HepG2 (cell line): ENCODE results near the gene SYNGR2. TPM values are rescaled to one million over a fixed set of nuclear protein-coding genes. Genes with fewer than 3 reads are reported as not detected.

Experiments
- ARID5B ChIP-seq: IDR thresholded peaks from 2 replicates; pipeline ENCODE4 v1.4.0; 2020; ENCODE audit warnings: mild to moderate bottlenecking, missing genetic modification reagents
- DNMT1 ChIP-seq: sonication (generic); formaldehyde crosslinking; IDR thresholded peaks from 2 replicates; pipeline ENCODE4 v1.5.1; 2020; ENCODE audit warnings: mild to moderate bottlenecking, missing genetic modification reagents
- ETV6 ChIP-seq: sonication (generic); formaldehyde crosslinking; conservative IDR thresholded peaks from 2 replicates; pipeline ENCODE4 v1.4.0; 2020; ENCODE audit warnings: missing genetic modification reagents
- SOX13 ChIP-seq, 3 experiments: fragments of 450-650 bp in 1 of 3; sonication (generic) in 1 of 3; formaldehyde crosslinking in 1 of 3; IDR thresholded peaks in 2 of 3; conservative IDR thresholded peaks in 1 of 3; 2 replicates each; pipeline versions ENCODE4 v1.5.0 to v1.6.1; 2016 to 2020; ENCODE audit warnings: antibody characterized with exemption in 1 of 3, mild to moderate bottlenecking in 1 of 3, missing compliant biosample characterization in 1 of 3, missing genetic modification reagents in 1 of 3, moderate library complexity in 1 of 3
- SRSF4 ChIP-seq: fragments of 200-400 bp; formaldehyde crosslinking; IDR thresholded peaks from one replicate; pipeline ENCODE4 v1.6.1; 2018; ENCODE audit warnings: mild to moderate bottlenecking, low read depth, low read length, moderate library complexity; ENCODE audit not compliant: poor library complexity, severe bottlenecking
- ZFP90 ChIP-seq: sonication (generic); formaldehyde crosslinking; IDR thresholded peaks from 2 replicates; pipeline ENCODE4 v1.8.0; 2022; ENCODE audit warnings: missing genetic modification reagents, mild to moderate bottlenecking, inconsistent platforms, borderline replicate concordance
- ZNF709 ChIP-seq: sonication (generic); formaldehyde crosslinking; IDR thresholded peaks from 2 replicates; pipeline ENCODE4 v1.5.0; 2020; ENCODE audit warnings: mild to moderate bottlenecking, missing genetic modification reagents
- ZNF776 ChIP-seq: sonication (generic); formaldehyde crosslinking; IDR thresholded peaks from 2 replicates; pipeline ENCODE4 v1.4.0; 2020; ENCODE audit warnings: mild to moderate bottlenecking, missing genetic modification reagents
- polyA plus RNA-seq, 8 experiments: library from polyadenylated mRNA; depleted of rRNA in 3 of 8; stranded (reverse) in 7 of 8; unstranded in 1 of 8; fragments of >200 nt; fragmentation: Illumina TruSeq in 4 of 8; extraction: Trizol in 4 of 8; gene quantifications; 2 replicates each; pipeline versions ENCODE4 v1.2.1 to v1.2.3, GENCODE V29; 2011 to 2016; ENCODE audit warnings: low read depth in 4 of 8, missing spikeins in 1 of 8, mixed read lengths in 1 of 8; ENCODE audit not compliant: insufficient read depth in 1 of 8
- total RNA-seq, 5 experiments: library from RNA; depleted of rRNA; stranded (reverse); fragments of >200 nt; fragmentation: Illumina TruSeq; extraction: Trizol; gene quantifications; 2 replicates each; pipeline ENCODE4 v1.2.3, GENCODE V29; 2016; ENCODE audit warnings: low read depth in 1 of 5
- TF ChIP-seq, protein P1 (sequence below): sonication (generic); formaldehyde crosslinking; IDR thresholded peaks from 2 replicates; pipeline ENCODE4 v1.9.0; 2021; ENCODE audit warnings: missing genetic modification reagents, borderline replicate concordance

Gene SYNGR2
- total and polyA plus RNA-seq, 2 of the 13 experiments (the other 11 are each of a cell fraction or from before 2014, with no cell fraction given) = 46.7 to 170 TPM

- TF ChIP-seq ARID5B (CRISPR knock-in tag) (peak; percentile 67), SRSF4 (no peak), ETV6 (CRISPR knock-in tag) (no peak), ZNF709 (CRISPR knock-in tag) (peak; percentile 43; the same call in 1 of the 2 replicates), ZFP90 (CRISPR knock-in tag) (0 out of 2 replicates have a peak, but pooled peaks have one; percentile 17), DNMT1 (CRISPR knock-in tag) (0 out of 2 replicates have a peak, but pooled peaks have one; percentile 0), ZNF776 (peak; percentile 82), SOX13 (IDR thresholded peaks at IDR 0.05) (no peak), SOX13 (CRISPR knock-in tag; conservative IDR thresholded peaks at IDR 0.05 in 1 of 2, IDR thresholded peaks at IDR 0.05 in 1 of 2) (peak in 1 of 2 experiments; percentile 46; a peak in 1 of 4 replicates)
- TF ChIP-seq, protein P1, sequence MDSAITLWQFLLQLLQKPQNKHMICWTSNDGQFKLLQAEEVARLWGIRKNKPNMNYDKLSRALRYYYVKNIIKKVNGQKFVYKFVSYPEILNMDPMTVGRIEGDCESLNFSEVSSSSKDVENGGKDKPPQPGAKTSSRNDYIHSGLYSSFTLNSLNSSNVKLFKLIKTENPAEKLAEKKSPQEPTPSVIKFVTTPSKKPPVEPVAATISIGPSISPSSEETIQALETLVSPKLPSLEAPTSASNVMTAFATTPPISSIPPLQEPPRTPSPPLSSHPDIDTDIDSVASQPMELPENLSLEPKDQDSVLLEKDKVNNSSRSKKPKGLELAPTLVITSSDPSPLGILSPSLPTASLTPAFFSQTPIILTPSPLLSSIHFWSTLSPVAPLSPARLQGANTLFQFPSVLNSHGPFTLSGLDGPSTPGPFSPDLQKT = no peak
Observed at GRCh38 chr17:78144736-78145641, 23.4 kb upstream of the SYNGR2 start (continued).
